Esophagus muscularis mucosa (tissue), 4 donors: ENCODE results near the gene F8. TPM values are rescaled to one million over a fixed set of nuclear protein-coding genes. Genes with fewer than 3 reads are reported as not detected.

ENCODE experiments used
- DNase-seq: peaks from one replicate; pipeline ENCODE4 v3.0.0-alpha.2; 2017; ENCODE audit errors: extremely low spot score
- H3K27ac ChIP-seq, 4 donors: fragments of 200-600 bp; sonication (generic); replicated peaks in 1 of 4; 1 replicate in 3 of 4; 2 replicates in 1 of 4; pipeline ENCODE4 v1.5.1; 2016 to 2019; ENCODE audit warnings: mild to moderate bottlenecking in 1 of 4
- H3K27me3 ChIP-seq, 4 donors: fragments of 200-600 bp; sonication (generic); one replicate each; pipeline versions ENCODE4 v1.5.1 to v1.6.0; 2016 to 2019
- H3K36me3 ChIP-seq, 4 donors: fragments of 200-600 bp; sonication (generic); one replicate each; pipeline ENCODE4 v1.5.1; 2016 to 2019
- H3K4me1 ChIP-seq, 4 donors: fragments of 200-600 bp; sonication (generic); one replicate each; pipeline ENCODE4 v1.5.1; 2016 to 2019
- H3K4me3 ChIP-seq, 4 donors: fragments of 200-600 bp; sonication (generic); 1 replicate in 2 of 4; 2 replicates in 2 of 4; pipeline ENCODE4 v1.5.1; 2016 to 2019; ENCODE audit warnings: mild to moderate bottlenecking in 4 of 4, moderate library complexity in 1 of 4
- H3K9me3 ChIP-seq, 4 donors: fragments of 200-600 bp; sonication (generic); 1 replicate in 3 of 4; 2 replicates in 1 of 4; pipeline ENCODE4 v1.5.1; 2016 to 2019
- EP300 ChIP-seq: sonication (generic); formaldehyde crosslinking; IDR thresholded peaks from one replicate; pipeline ENCODE4 v1.6.1; 2017; ENCODE audit warnings: antibody characterized with exemption
- POLR2A ChIP-seq: fragments of 450-650 bp; IDR thresholded peaks from one replicate; pipeline ENCODE4 v1.6.1; 2017; ENCODE audit warnings: antibody characterized with exemption, moderate library complexity, mild to moderate bottlenecking, low read depth
- POLR2AphosphoS5 ChIP-seq, 2 donors: sonication (generic); formaldehyde crosslinking; IDR thresholded peaks; one replicate each; pipeline ENCODE4 v1.6.1; 2017; ENCODE audit warnings: antibody characterized with exemption in 2 of 2
- WGBS: methylation state at CpG from one replicate; pipeline ENCODE4 v1.1.5; 2018; 5-methylcytosine and 5-hydroxymethylcytosine counted together
- intact Hi-C: fragments of 100-400 bp; cut with DNase I; formaldehyde crosslinking; loops from one replicate; pipeline ENCODE4 v1.15.1; 2023
- total RNA-seq, 4 donors: library from RNA; depleted of rRNA; stranded (reverse); fragments of >200 nt; gene quantifications; one replicate each; pipeline versions ENCODE4 v1.1.0 to v1.2.1, GENCODE V29; 2016
- TF ChIP-seq, protein P1 (sequence below), 3 experiments: fragments of 200-600 bp in 2 of 3; fragments of 450-650 bp in 1 of 3; sonication (generic) in 2 of 3; IDR thresholded peaks; one replicate each; pipeline ENCODE4 v1.5.1; 2017 to 2019; ENCODE audit warnings: antibody characterized with exemption in 3 of 3, mild to moderate bottlenecking in 2 of 3, moderate library complexity in 1 of 3

Gene F8
- total RNA-seq, 4 donors from 2014 or later, result 17.0 to 30.0 (median 22.3) TPM

DNA sequence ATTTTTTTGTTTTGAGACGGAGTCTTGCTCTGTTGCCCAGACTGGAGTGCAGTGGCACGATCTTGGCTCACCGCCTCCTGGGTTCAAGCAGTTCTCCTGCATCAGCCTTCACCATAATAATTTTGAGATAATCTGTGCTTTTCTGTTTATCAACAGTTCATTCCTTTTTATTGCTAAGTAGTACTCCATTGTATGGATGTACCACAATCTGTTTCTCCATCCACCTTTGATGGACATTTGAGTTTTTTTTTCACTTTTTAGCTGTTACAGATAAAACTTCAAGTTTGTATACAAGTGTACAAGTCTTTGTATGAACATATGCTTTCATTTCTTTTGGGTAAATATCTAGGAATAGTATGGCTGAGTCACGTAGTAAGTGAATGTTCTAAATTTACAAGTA, 13.2 kb upstream of the F8 start:
- Histone ChIP-seq H3K4me3 (no peak overlapping the region), H3K27me3 (no peaks in the 10 kb centered on the region), H3K36me3 (peaks cover 0 to 17% (median 6%) of the 10 kb centered on the region in 4 donors), H3K4me1 (peaks cover 0 to 12% (median 0%) of the 10 kb centered on the region in 4 donors), H3K27ac (no peak overlapping the region), H3K9me3 (peaks cover 0 to 6% (median 0%) of the 10 kb centered on the region in 4 donors)
- 87% methylated on average over 4 of the region's 4 CpGs for WGBS
- TF ChIP-seq EP300, result no peak
- TF ChIP-seq POLR2AphosphoS5 (IDR thresholded peaks at IDR 0.05), result no peak
- TF ChIP-seq POLR2A, result no peak
- TF ChIP-seq, protein P1, sequence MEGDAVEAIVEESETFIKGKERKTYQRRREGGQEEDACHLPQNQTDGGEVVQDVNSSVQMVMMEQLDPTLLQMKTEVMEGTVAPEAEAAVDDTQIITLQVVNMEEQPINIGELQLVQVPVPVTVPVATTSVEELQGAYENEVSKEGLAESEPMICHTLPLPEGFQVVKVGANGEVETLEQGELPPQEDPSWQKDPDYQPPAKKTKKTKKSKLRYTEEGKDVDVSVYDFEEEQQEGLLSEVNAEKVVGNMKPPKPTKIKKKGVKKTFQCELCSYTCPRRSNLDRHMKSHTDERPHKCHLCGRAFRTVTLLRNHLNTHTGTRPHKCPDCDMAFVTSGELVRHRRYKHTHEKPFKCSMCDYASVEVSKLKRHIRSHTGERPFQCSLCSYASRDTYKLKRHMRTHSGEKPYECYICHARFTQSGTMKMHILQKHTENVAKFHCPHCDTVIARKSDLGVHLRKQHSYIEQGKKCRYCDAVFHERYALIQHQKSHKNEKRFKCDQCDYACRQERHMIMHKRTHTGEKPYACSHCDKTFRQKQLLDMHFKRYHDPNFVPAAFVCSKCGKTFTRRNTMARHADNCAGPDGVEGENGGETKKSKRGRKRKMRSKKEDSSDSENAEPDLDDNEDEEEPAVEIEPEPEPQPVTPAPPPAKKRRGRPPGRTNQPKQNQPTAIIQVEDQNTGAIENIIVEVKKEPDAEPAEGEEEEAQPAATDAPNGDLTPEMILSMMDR (IDR thresholded peaks at IDR 0.05), result no peak
- no peak for DNase-seq
- intact Hi-C loops, result no loop called here

DNA sequence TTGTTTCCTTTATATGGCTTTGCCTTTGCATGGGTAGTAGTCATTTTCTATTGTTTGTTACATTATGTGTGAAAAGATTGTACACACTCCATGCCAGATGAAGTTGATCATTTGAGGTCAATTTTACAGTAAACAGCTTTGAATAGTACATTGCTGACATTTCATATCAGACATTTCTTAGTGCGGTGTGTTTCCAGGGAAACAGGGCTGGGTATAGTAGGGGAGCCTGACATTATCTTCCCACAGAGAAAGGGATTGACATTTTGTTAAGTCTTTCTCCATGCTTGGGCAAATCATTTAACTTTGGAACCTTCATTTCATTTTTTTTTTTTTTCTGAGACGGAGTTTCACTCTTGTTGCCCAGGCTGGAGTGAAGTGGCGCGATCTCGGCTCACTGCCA, 9.1 kb upstream of the F8 start:
- intact Hi-C loops, result no loop called here
- WGBS, result 85% methylated on average over 5 of the region's 5 CpGs
- Histone ChIP-seq H3K4me3 (no peak overlapping the region), H3K27ac (no peak overlapping the region), H3K27me3 (no peaks in the 10 kb centered on the region), H3K36me3 (peaks cover 0 to 17% (median 6%) of the 10 kb centered on the region in 4 donors), H3K9me3 (peaks cover 0 to 6% (median 0%) of the 10 kb centered on the region in 4 donors), H3K4me1 (peaks cover 6 to 25% (median 12%) of the 10 kb centered on the region in 4 donors)
- TF ChIP-seq POLR2A, result no peak
- no peak for TF ChIP-seq EP300
- no peak for DNase-seq

DNA sequence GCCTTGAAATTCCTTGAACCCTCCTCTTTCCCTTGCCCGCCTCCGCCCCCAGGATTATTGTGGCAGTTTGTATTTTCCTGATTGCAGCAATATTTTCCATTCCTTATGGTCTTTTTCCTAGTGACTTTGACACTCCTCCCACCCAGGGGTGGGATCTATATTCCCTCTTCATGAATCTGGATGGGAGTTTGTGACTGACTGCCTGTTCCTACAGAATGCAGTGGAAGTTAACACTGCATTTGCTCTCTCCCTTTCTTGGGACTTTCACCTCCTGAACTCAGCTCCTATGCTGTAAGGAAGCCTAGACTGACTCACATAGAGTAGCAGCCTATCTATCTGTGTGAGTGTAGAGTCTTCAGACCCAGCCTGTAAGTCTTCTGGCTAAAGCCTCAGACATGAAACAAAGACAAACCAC, 6.4 kb upstream of the F8 start:
- TF ChIP-seq POLR2AphosphoS5 (IDR thresholded peaks at IDR 0.05) (peak in 1 of 2 donors; percentile 9), EP300 (no peak)
- TF ChIP-seq, protein P1 (IDR thresholded peaks at IDR 0.05), result no peak
- H3K27ac ChIP-seq, result peak overlapping the region; percentile 93 to 96 (median 94)
- no peak overlapping the region for H3K4me3 ChIP-seq
- WGBS, result 58% methylated on average over 2 of the region's 2 CpGs
- peaks cover 0 to 6% (median 0%) of the 10 kb centered on the region in 4 donors for H3K36me3 ChIP-seq
- no peak for DNase-seq
- no peaks in the 10 kb centered on the region for H3K9me3 ChIP-seq
- peaks cover 6 to 30% (median 12%) of the 10 kb centered on the region in 4 donors for H3K4me1 ChIP-seq
- intact Hi-C loops, result no loop called here
- H3K27me3 ChIP-seq, result no peaks in the 10 kb centered on the region

DNA sequence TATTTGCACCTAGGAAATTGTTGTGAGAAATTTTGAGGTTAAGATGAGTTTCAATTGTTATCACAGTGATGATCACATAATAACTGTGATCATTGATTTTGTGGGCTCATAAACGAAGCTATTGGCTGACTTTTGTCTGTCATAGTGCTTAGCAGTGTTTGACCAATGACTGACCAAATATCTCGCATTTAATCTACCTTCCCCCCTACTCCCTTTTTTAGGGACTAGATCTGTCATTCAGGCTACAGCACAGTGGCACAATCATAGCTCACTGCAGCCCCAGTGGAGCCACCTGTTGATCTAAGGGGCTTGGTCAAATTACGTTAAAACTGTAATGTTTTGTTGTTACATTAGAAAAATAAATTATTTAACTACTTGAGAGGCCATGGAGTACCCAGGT, 5.6 kb upstream of the F8 start:
- DNase-seq, result no peak
- Histone ChIP-seq H3K36me3 (no peaks in the 10 kb centered on the region), H3K9me3 (no peaks in the 10 kb centered on the region), H3K27me3 (no peaks in the 10 kb centered on the region), H3K4me1 (peaks cover 6 to 30% (median 12%) of the 10 kb centered on the region in 4 donors), H3K27ac (peak overlapping the region; percentile 93 to 96 (median 94)), H3K4me3 (peak overlapping the region; percentile 63 to 73 (median 66))
- TF ChIP-seq EP300 (no peak), POLR2A (no peak), POLR2AphosphoS5 (IDR thresholded peaks at IDR 0.05) (no peak)
- TF ChIP-seq, protein P1 (IDR thresholded peaks at IDR 0.05), result no peak
- WGBS, result 31% methylated on average over 3 of the region's 3 CpGs
- intact Hi-C loops, result no loop called here

DNA sequence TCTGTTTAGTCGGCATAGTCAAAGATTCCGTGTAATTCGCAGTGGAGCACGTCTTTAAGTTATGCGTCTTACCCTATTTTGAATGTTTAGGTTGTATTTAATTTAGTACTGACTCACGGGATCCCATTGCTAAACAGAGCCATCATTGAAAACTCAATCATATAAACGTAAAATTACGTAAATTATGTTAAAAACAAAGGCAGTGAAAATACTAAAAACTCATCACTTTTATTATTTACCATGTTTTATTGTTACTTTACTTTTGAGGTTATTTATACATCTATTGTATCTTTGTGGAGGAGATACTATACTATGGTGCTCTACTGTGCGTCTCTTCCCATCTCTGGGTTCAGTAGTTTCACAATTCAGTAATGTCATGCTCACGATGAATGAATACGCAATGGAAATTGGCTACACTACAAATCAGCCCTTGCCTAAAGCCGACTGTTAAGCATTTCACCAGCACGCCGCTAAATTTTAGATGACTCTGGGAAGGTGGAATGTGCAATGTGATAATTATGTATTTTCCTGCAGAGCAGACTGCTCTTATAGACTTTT, 5.1 kb upstream of the F8 start:
- peak; percentile 62 to 92 for TF ChIP-seq POLR2AphosphoS5 (IDR thresholded peaks at IDR 0.05)
- TF ChIP-seq, protein P1 (IDR thresholded peaks at IDR 0.05), result no peak
- TF ChIP-seq EP300, result peak; percentile 59
- H3K4me1 ChIP-seq, result peaks cover 6 to 30% (median 12%) of the 10 kb centered on the region in 4 donors
- H3K36me3 ChIP-seq, result no peaks in the 10 kb centered on the region
- H3K4me3 ChIP-seq, result peak overlapping the region; percentile 63 to 73 (median 66)
- intact Hi-C loops, result no loop called here
- DNase-seq, result no peak
- H3K9me3 ChIP-seq, result no peaks in the 10 kb centered on the region
- 40% methylated on average over 14 of the region's 14 CpGs for WGBS
- H3K27ac ChIP-seq, result peak overlapping the region; percentile 93 to 96 (median 94)
- no peaks in the 10 kb centered on the region for H3K27me3 ChIP-seq
